ENCODE measurements around the gene LZIC. TPM values are rescaled to one million over a fixed set of nuclear protein-coding genes. Genes with fewer than 3 reads are reported as not detected.

The LZIC gene
- total and polyA plus RNA-seq, 2 of the 13 experiments (the other 11 are each of a cell fraction or from before 2014, with no cell fraction given) = 25.2 to 71.8 TPM

DNA sequence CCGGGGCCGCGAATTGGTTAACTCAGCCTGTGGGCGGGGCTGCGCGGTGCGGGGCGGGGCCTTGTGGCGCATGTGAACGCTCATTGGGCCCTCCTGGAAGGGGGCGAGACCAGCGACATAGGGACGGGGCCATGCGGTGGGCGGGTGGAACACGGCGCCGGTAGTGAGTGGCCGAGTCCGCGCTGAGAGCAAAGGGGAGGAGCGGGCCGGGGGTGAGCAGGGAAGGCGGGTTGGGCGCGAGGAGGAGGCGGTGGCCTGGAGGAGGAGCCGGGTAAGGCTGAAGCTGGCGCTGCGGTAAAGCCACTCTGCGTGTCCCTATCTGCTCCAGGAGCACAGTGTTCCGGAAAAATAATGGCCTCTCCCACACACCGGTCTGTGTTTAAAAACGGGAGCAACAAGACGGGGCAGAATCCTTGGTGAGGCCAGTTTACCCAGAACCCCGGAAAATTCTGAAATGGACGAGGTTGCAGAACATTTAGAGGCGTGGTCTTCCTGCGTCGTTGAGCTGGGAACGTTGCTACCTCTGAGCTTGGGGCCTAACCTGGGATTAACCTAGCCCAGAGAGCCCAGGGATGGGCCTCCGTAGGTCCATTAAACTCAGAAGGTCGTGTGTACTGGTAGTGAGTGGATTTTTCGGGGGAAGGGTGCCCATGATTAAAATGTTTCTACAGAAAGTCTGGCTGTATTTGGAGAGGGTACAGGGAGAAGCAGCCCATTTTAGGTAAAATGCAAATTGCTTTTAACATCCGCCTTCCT is 32.6 kb downstream of the LZIC start (continued):
- TF ChIP-seq ZNF589 (CRISPR knock-in tag; conservative IDR thresholded peaks at IDR 0.05) (no peak), ZNF543 (CRISPR knock-in tag; IDR thresholded peaks at IDR 0.05) (no peak), NFIC (IDR thresholded peaks at IDR 0.05; ENCODE audit: low read length) (no peak), MIER3 (CRISPR knock-in tag; IDR thresholded peaks at IDR 0.05; ENCODE audit: borderline replicate concordance) (no peak), ZNF891 (CRISPR knock-in tag; IDR thresholded peaks at IDR 0.05) (no peak; the same call in 1 of the 2 replicates), ZKSCAN8 (CRISPR knock-in tag; IDR thresholded peaks at IDR 0.05; ENCODE audit: borderline replicate concordance) (no peak), MYC (CRISPR knock-in tag; IDR thresholded peaks at IDR 0.05; ENCODE audit: borderline replicate concordance) (peak; percentile 72; the same call in 1 of the 2 replicates), ISL2 (CRISPR knock-in tag; IDR thresholded peaks at IDR 0.05) (peak; percentile 55), ZNF678 (CRISPR knock-in tag; IDR thresholded peaks at IDR 0.05) (no peak)
- TF ChIP-seq, protein P1, sequence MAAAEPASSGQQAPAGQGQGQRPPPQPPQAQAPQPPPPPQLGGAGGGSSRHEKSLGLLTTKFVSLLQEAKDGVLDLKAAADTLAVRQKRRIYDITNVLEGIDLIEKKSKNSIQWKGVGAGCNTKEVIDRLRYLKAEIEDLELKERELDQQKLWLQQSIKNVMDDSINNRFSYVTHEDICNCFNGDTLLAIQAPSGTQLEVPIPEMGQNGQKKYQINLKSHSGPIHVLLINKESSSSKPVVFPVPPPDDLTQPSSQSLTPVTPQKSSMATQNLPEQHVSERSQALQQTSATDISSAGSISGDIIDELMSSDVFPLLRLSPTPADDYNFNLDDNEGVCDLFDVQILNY (CRISPR knock-in tag; conservative IDR thresholded peaks at IDR 0.05) = no peak
- TF ChIP-seq, protein P2, sequence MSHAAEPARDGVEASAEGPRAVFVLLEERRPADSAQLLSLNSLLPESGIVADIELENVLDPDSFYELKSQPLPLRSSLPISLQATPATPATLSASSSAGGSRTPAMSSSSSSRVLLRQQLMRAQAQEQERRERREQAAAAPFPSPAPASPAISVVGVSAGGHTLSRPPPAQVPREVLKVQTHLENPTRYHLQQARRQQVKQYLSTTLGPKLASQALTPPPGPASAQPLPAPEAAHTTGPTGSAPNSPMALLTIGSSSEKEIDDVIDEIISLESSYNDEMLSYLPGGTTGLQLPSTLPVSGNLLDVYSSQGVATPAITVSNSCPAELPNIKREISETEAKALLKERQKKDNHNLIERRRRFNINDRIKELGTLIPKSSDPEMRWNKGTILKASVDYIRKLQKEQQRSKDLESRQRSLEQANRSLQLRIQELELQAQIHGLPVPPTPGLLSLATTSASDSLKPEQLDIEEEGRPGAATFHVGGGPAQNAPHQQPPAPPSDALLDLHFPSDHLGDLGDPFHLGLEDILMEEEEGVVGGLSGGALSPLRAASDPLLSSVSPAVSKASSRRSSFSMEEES (CRISPR knock-in tag; IDR thresholded peaks at IDR 0.05) = no peak
- TF ChIP-seq, protein P3, sequence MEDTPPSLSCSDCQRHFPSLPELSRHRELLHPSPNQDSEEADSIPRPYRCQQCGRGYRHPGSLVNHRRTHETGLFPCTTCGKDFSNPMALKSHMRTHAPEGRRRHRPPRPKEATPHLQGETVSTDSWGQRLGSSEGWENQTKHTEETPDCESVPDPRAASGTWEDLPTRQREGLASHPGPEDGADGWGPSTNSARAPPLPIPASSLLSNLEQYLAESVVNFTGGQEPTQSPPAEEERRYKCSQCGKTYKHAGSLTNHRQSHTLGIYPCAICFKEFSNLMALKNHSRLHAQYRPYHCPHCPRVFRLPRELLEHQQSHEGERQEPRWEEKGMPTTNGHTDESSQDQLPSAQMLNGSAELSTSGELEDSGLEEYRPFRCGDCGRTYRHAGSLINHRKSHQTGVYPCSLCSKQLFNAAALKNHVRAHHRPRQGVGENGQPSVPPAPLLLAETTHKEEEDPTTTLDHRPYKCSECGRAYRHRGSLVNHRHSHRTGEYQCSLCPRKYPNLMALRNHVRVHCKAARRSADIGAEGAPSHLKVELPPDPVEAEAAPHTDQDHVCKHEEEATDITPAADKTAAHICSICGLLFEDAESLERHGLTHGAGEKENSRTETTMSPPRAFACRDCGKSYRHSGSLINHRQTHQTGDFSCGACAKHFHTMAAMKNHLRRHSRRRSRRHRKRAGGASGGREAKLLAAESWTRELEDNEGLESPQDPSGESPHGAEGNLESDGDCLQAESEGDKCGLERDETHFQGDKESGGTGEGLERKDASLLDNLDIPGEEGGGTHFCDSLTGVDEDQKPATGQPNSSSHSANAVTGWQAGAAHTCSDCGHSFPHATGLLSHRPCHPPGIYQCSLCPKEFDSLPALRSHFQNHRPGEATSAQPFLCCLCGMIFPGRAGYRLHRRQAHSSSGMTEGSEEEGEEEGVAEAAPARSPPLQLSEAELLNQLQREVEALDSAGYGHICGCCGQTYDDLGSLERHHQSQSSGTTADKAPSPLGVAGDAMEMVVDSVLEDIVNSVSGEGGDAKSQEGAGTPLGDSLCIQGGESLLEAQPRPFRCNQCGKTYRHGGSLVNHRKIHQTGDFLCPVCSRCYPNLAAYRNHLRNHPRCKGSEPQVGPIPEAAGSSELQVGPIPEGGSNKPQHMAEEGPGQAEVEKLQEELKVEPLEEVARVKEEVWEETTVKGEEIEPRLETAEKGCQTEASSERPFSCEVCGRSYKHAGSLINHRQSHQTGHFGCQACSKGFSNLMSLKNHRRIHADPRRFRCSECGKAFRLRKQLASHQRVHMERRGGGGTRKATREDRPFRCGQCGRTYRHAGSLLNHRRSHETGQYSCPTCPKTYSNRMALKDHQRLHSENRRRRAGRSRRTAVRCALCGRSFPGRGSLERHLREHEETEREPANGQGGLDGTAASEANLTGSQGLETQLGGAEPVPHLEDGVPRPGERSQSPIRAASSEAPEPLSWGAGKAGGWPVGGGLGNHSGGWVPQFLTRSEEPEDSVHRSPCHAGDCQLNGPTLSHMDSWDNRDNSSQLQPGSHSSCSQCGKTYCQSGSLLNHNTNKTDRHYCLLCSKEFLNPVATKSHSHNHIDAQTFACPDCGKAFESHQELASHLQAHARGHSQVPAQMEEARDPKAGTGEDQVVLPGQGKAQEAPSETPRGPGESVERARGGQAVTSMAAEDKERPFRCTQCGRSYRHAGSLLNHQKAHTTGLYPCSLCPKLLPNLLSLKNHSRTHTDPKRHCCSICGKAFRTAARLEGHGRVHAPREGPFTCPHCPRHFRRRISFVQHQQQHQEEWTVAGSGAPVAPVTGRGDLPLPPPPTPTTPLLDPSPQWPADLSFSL (CRISPR knock-in tag; IDR thresholded peaks at IDR 0.05) = no peak
- TF ChIP-seq, protein P4, sequence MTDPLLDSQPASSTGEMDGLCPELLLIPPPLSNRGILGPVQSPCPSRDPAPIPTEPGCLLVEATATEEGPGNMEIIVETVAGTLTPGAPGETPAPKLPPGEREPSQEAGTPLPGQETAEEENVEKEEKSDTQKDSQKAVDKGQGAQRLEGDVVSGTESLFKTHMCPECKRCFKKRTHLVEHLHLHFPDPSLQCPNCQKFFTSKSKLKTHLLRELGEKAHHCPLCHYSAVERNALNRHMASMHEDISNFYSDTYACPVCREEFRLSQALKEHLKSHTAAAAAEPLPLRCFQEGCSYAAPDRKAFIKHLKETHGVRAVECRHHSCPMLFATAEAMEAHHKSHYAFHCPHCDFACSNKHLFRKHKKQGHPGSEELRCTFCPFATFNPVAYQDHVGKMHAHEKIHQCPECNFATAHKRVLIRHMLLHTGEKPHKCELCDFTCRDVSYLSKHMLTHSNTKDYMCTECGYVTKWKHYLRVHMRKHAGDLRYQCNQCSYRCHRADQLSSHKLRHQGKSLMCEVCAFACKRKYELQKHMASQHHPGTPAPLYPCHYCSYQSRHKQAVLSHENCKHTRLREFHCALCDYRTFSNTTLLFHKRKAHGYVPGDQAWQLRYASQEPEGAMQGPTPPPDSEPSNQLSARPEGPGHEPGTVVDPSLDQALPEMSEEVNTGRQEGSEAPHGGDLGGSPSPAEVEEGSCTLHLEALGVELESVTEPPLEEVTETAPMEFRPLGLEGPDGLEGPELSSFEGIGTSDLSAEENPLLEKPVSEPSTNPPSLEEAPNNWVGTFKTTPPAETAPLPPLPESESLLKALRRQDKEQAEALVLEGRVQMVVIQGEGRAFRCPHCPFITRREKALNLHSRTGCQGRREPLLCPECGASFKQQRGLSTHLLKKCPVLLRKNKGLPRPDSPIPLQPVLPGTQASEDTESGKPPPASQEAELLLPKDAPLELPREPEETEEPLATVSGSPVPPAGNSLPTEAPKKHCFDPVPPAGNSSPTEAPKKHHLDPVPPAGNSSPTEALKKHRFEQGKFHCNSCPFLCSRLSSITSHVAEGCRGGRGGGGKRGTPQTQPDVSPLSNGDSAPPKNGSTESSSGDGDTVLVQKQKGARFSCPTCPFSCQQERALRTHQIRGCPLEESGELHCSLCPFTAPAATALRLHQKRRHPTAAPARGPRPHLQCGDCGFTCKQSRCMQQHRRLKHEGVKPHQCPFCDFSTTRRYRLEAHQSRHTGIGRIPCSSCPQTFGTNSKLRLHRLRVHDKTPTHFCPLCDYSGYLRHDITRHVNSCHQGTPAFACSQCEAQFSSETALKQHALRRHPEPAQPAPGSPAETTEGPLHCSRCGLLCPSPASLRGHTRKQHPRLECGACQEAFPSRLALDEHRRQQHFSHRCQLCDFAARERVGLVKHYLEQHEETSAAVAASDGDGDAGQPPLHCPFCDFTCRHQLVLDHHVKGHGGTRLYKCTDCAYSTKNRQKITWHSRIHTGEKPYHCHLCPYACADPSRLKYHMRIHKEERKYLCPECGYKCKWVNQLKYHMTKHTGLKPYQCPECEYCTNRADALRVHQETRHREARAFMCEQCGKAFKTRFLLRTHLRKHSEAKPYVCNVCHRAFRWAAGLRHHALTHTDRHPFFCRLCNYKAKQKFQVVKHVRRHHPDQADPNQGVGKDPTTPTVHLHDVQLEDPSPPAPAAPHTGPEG (CRISPR knock-in tag; IDR thresholded peaks at IDR 0.05) = peak; percentile 79; the same call in 1 of the 2 replicates
